Fibroblast of upper back skin (primary cell): Measurements from ENCODE around the gene ADAMTS16.

Experiments
- DNase-seq: peaks from one replicate; pipeline ENCODE4 v3.0.0-alpha.2; 2013

ADAMTS16 gene

DNA sequence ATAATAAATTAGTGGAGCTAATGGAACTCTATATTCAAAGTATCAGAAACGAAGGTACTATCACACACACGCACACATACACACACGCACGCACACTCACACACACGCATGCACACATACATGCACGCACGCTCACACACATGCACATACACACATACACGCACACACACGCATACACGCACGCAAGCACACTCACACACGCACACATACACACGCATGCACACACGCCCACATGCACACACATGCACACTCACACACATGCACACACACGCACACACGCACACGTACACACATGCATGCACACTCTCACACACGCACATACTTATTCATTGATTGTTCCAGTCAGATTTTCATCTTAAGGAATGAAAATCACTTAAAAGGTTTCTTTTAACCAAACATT lies 212.5 kb downstream of the ADAMTS16 start:
- no peak for DNase-seq

DNA sequence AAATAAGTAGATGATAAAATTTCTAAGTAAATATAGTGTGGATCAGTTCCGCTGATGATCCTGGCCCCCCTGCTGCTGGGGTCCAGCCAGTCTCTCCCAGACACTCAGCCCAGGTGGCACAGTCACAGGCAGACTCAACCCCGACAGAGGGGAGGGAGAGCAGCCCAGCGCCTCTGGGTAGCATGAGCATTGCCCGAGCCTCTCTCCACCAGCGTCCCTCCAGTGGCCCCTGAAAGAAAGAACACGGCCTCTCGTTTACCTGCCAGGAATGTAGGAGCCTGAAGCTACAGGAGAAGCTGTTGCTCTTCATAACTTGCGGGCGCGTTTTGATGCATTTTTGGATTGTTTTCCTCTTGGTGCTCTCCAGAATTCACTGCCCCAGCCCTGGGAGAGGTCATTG lies 213.6 kb downstream of the ADAMTS16 start:
- no peak for DNase-seq

DNA sequence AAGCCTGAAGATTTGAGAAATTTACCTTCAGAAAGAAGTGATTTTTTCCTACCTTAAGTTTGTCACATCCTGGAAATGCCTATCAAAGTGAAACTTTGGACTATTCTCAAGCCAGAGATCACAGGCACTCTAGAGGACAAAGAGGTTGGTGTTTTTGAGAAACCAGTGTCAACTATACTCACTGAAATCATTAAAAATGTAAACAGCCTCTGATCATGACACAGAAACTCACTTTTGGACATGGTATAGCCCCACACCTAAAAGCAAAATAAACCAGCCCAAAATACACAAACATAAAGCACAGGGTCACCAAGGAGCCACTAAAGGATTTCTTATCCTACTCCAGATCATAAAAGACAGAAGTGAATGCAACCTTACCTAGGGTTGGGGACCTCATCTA lies 216.6 kb downstream of the ADAMTS16 start:
- no peak for DNase-seq

DNA sequence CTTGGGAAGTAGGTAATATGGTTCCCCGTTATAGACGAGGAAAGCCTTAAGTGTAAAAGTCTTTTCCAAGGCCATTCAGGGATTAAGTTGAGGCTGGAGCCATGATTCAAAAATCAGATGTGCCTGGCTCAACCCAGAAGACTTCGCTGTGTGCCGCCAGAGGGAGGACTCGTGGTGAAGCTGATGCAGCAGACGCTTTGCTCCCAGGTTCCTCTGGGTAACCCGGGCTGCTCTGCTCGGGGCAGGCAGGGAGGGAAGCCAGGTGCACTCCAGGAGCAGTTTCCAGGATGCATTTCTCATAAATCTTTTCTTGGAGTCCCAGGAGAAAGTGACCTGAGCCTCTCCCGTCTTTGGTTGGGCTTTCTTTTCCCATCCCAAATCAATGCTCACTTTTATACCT lies 219.5 kb downstream of the ADAMTS16 start:
- no peak for DNase-seq

DNA sequence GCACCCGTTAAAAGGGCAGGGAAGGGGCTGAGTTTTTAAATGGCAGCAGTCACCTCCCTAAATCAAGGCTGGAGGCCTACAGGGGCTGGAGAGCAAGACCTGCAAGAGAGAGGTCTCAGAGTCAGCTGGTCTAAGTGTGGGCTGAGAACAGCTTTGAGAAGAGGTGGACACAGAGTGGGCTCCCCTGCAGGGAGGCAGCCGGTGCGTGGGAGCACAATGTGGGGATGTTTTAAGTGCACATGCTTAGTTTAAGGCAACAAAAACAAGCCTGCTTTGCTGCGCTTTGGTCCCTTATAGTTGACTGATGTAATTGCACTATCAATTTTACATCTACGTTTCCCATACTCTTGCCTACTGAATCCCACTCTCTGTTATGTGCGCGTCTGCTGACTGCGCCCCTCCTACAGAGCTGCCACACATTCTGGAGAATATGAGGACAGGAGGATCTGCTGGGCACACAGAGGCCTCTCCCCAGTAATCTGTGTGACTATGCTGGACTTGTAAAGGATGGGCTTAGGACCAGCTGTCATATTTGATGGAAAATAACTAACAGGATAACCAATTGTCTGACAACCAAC lies 220.3 kb downstream of the ADAMTS16 start:
- DNase-seq, result no peak

DNA sequence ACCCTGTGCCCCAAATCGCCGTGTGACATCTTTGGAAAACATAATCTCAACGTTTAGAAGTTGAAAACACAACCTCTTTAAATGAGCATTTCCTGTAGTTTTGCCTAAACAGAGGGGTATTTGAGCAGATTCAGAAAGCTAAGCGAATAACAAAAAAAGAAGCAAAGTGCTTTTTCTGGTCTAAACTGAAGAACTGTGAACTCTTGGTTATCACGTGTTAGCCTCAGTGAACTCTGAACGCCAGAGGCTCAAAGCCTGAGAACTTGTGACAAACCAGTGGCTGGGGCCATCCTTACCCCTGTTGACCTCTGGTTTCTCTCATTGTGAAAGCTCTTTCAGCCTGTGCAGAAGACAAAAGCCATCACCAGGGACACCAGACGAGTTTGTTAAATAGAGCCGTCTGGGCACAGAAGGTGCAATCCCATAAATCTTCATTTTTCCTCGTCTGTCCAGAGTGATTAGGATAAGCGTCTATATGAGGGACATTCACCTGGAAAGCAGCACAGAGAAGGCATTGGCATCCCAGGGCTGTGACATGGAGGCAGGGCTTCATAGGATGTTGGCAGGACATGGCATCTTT lies 220.9 kb downstream of the ADAMTS16 start:
- DNase-seq, result no peak

DNA sequence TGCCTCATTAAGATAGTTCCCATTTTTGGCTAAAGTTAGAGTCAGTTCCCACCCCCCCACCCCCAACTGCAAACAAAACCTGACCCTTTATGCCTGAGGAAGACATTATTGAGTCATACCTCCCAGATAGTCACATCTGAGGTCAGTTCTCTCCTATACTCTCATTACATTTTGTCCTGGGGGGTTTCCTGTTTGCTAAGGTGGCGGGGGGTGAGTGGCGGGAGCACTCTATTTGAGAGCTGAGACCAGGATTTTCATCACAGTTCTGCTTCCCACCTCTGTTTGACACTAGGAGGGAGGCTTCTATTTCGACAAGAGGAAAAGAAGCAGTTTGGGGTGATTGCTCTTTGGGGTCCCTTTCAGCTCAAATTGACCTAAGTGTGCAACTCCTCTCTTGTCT lies 222.9 kb downstream of the ADAMTS16 start:
- DNase-seq, result no peak

DNA sequence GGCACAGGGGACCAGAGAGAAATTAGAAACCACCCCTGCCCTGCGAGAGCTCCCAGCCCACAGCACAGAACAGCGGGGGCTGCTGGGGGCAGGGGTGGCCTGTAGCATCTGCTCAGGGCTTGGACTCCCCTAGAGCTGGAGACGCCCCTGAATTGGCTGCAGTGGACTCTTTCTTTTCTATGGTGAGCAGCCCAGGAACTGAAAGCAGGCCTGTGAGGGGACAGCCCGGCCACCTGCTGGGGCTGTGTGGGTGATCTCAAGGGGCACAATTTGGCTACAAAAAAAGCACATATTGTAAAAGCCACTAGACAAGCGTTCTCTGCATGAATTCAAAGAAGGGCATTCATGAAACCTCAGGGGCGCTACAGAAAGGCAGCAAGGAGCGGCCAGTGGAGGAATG lies 224.8 kb downstream of the ADAMTS16 start:
- no peak for DNase-seq

DNA sequence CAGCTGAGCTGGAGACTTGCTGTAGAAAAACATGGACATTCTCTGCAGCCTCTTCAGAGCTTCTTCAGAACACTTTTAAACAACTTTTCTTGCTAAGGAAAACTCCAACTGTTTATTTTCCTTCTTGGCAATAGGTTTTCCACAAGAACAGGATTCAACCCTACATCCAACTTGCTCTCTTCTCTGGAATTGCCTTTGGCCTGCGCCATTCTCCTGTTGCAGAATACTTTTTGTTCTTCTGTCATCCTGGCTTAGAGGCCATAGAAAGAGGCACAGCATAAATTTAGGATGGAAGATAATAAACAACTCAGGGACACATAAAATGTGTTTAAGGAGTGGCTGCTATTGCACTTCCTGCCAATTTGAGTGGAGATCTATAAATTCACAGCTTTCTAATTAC lies 227.6 kb downstream of the ADAMTS16 start:
- no peak for DNase-seq

DNA sequence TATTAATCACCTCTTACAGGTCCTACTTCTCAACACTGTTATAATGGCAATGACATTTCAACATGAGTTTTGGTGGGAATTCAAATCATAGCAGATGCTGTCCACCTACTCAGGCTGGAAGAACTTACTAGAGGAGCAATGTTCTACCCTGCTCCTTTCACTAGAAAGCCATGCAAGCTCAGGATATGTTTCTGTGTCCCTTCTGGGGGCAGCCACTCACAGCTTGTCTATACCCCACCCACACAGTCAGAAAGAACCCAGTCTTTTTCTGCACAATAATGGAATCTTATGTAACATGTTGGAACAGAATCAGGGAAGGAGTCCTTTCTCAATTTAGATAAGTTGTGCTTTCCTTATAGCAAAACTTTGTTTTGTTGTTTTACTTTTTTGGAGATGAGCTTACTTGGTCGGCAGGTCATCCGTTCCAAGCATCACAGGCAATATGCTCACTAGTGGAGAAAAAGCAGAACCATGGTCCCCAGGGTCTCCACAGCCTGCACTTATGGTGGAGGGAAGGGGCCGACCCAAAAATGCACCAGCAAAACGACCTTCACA lies 229.0 kb downstream of the ADAMTS16 start:
- DNase-seq, result no peak
